Transverse colon (tissue), 4 donors: Measurements from ENCODE around the gene LRRTM2. TPM values are rescaled to one million over a fixed set of nuclear protein-coding genes. Genes with fewer than 3 reads are reported as not detected.

Source experiments
- DNase-seq: peaks from one replicate; pipeline ENCODE4 v3.0.0-alpha.2; 2019
- H3K27ac ChIP-seq, 4 donors: fragments of 200-600 bp; sonication (generic); 2 replicates each; pipeline ENCODE4 v1.5.1; 2016 to 2018; ENCODE audit warnings: inconsistent platforms in 4 of 4
- H3K27me3 ChIP-seq: fragments of 200-600 bp; sonication (generic); 2 replicates; pipeline ENCODE4 v1.5.1; 2017; ENCODE audit warnings: inconsistent platforms
- H3K36me3 ChIP-seq, 4 donors: fragments of 200-600 bp; sonication (generic); 2 replicates each; pipeline ENCODE4 v1.5.1; 2017 to 2019; ENCODE audit warnings: inconsistent platforms in 4 of 4
- H3K4me1 ChIP-seq, 4 donors: fragments of 200-600 bp; sonication (generic); 2 replicates each; pipeline ENCODE4 v1.5.1; 2017 to 2020; ENCODE audit warnings: inconsistent platforms in 4 of 4
- H3K4me3 ChIP-seq, 4 donors: fragments of 200-600 bp; sonication (generic); 1 replicate in 1 of 4; 2 replicates in 3 of 4; pipeline versions ENCODE4 v1.5.1 to v1.6.1; 2017 to 2019; ENCODE audit warnings: inconsistent platforms in 4 of 4
- H3K9me3 ChIP-seq, 2 donors: fragments of 200-600 bp; sonication (generic); 2 replicates each; pipeline ENCODE4 v1.5.1; 2017 to 2019; ENCODE audit warnings: inconsistent platforms in 2 of 2
- CTCF ChIP-seq, 5 experiments: fragments of 200-600 bp in 3 of 5; fragments of 450-650 bp in 2 of 5; sonication (generic) in 3 of 5; IDR thresholded peaks; 1 replicate in 2 of 5; 2 replicates in 3 of 5; pipeline ENCODE4 v1.5.1; 2016 to 2017; ENCODE audit warnings: antibody characterized with exemption in 5 of 5, inconsistent platforms in 3 of 5, mild to moderate bottlenecking in 2 of 5, moderate library complexity in 1 of 5
- EP300 ChIP-seq: sonication (generic); formaldehyde crosslinking; IDR thresholded peaks from one replicate; pipeline ENCODE4 v1.6.1; 2017; ENCODE audit warnings: antibody characterized with exemption, low read depth
- POLR2A ChIP-seq: fragments of 450-650 bp; IDR thresholded peaks from one replicate; pipeline ENCODE4 v1.6.1; 2016; ENCODE audit warnings: antibody characterized with exemption, mild to moderate bottlenecking, moderate library complexity
- POLR2AphosphoS5 ChIP-seq, 3 donors: sonication (generic); formaldehyde crosslinking; IDR thresholded peaks; one replicate each; pipeline ENCODE4 v1.6.1; 2016; ENCODE audit warnings: antibody characterized with exemption in 3 of 3
- WGBS, 2 donors: methylation state at CpG; one replicate each; pipeline ENCODE4 v1.1.5; 2018; ENCODE audit warnings: low coverage in 1 of 2; 5-methylcytosine and 5-hydroxymethylcytosine counted together
- in situ Hi-C, 4 donors: fragments of 200-750 bp; cut with MboI; loops; one replicate each; pipeline versions ENCODE4 v1.15.0 to v1.15.1; 2017; ENCODE audit warnings: low sequenced_read_pairs in 3 of 4, low pct_ligation_motif_present in 1 of 4, low pct_unique_long_range_greater_than_20kb in 1 of 4
- intact Hi-C: fragments of 100-400 bp; cut with DNase I; formaldehyde crosslinking; loops from one replicate; pipeline ENCODE4 v1.15.1; 2023; ENCODE audit warnings: low total_unique reads
- total RNA-seq, 4 donors: library from RNA; depleted of rRNA; stranded (reverse); fragments of >200 nt; gene quantifications; one replicate each; pipeline ENCODE4 v1.1.0, GENCODE V29; 2016

Gene LRRTM2
- total RNA-seq, 4 donors from 2014 or later = 0.32 to 1.5 (median 1.1) TPM; not detected in 1

- peaks cover 0 to 10% (median 2%) of the 10 kb centered on the region in 4 donors for H3K36me3 ChIP-seq
- no peaks in the 10 kb centered on the region for H3K9me3 ChIP-seq
- no peak for DNase-seq
- 53 to 66% methylated on average over 2 of the region's 2 CpGs for WGBS, 2 donors
- no peak overlapping the region for H3K27ac ChIP-seq
- intact Hi-C loops (no loop called here), in situ Hi-C loops (no loop called here)
- no peak for TF ChIP-seq POLR2A
- TF ChIP-seq EP300 = no peak
- no peak for TF ChIP-seq POLR2AphosphoS5 (IDR thresholded peaks at IDR 0.05)
- TF ChIP-seq CTCF (IDR thresholded peaks at IDR 0.05) = no peak
- no peaks in the 10 kb centered on the region for H3K27me3 ChIP-seq
- no peak overlapping the region for H3K4me3 ChIP-seq
- H3K4me1 ChIP-seq = peaks cover 0 to 10% (median 2%) of the 10 kb centered on the region in 4 donors
Measured at GRCh38 chr5:138832218-138832617, 42.9 kb downstream of the LRRTM2 start.

GRCh38 chr5:138831703-138832102 lies 43.4 kb downstream of the LRRTM2 start:
- no peaks in the 10 kb centered on the region for H3K27me3 ChIP-seq
- DNase-seq = no peak
- TF ChIP-seq CTCF (IDR thresholded peaks at IDR 0.05) = no peak
- TF ChIP-seq POLR2A = no peak
- no peak for TF ChIP-seq POLR2AphosphoS5 (IDR thresholded peaks at IDR 0.05)
- TF ChIP-seq EP300 = no peak
- peaks cover 0 to 10% (median 2%) of the 10 kb centered on the region in 4 donors for H3K4me1 ChIP-seq
- no peaks in the 10 kb centered on the region for H3K9me3 ChIP-seq
- peaks cover 0 to 10% (median 3%) of the 10 kb centered on the region in 4 donors for H3K36me3 ChIP-seq
- in situ Hi-C loops = no loop called here
- no peak overlapping the region for H3K27ac ChIP-seq
- no peak overlapping the region for H3K4me3 ChIP-seq
- intact Hi-C loops = no loop called here

- Histone ChIP-seq H3K4me1 (peaks cover 0 to 13% (median 2%) of the 10 kb centered on the region in 4 donors), H3K27ac (no peak overlapping the region), H3K36me3 (peaks cover 0 to 10% (median 4%) of the 10 kb centered on the region in 4 donors), H3K9me3 (no peaks in the 10 kb centered on the region), H3K27me3 (no peaks in the 10 kb centered on the region), H3K4me3 (no peak overlapping the region)
- in situ Hi-C loops = loop anchor here in 2 of 4 donors (10.0 kb wide), 2 partner anchors 425 to 435 kb away; no protein-coding TSS in a partner anchor
- DNase-seq = no peak
- TF ChIP-seq EP300 (no peak), CTCF (IDR thresholded peaks at IDR 0.05) (no peak), POLR2AphosphoS5 (IDR thresholded peaks at IDR 0.05) (no peak), POLR2A (no peak)
- 80 to 98% methylated on average over 2 to 3 of the region's 3 CpGs for WGBS, 2 donors
- intact Hi-C loops = no loop called here
Measured at GRCh38 chr5:138829341-138829740, 45.8 kb downstream of the LRRTM2 start.

GRCh38 chr5:138828556-138828955 lies 46.6 kb downstream of the LRRTM2 start:
- Histone ChIP-seq H3K27me3 (no peaks in the 10 kb centered on the region), H3K36me3 (peaks cover 0 to 10% (median 4%) of the 10 kb centered on the region in 4 donors), H3K4me1 (peaks cover 0 to 13% (median 2%) of the 10 kb centered on the region in 4 donors), H3K27ac (no peak overlapping the region), H3K9me3 (no peaks in the 10 kb centered on the region), H3K4me3 (no peak overlapping the region)
- 61 to 84% methylated on average over 2 to 4 of the region's 4 CpGs for whole genome bisulfite sequencing, 2 donors
- intact Hi-C loops = no loop called here
- in situ Hi-C loops = loop anchor here in 2 of 4 donors (10.0 kb wide), 2 partner anchors 426 to 436 kb away; no protein-coding TSS in a partner anchor
- no peak for DNase-seq
- TF ChIP-seq EP300 (no peak), CTCF (IDR thresholded peaks at IDR 0.05) (no peak), POLR2AphosphoS5 (IDR thresholded peaks at IDR 0.05) (no peak), POLR2A (no peak)
